ENCODE results near the gene SEMA4G. TPM values are rescaled to one million over a fixed set of nuclear protein-coding genes. Genes with fewer than 3 reads are reported as not detected.

The SEMA4G gene
- polyA plus RNA-seq, 2 of the 4 experiments (the other 2 are of a cell fraction), result 13.5 to 17.4 TPM

DNA sequence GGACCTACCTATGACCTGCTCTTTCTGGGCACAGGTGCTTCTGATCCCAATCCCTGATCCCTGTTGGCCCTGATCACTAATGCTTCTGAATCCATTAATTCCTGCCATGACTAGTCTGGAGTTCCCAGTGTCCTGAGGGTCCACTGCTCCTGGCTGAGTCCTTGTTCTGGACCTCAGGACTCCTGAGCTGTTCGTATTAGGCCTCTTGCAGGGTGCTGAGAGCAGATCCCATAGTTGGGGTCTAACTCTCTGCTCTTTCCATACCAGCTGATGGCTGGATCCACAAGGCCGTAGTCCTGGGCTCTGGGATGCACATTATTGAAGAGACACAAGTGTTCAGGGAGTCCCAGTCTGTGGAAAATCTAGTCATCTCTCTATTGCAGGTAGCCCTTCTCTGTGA is 11.0 kb downstream of the SEMA4G start:
- POLR2A ChIA-PET, result no interaction called here
- Histone ChIP-seq H3K4me3 (no peak overlapping the region), H3K4me1 (peaks cover 3% of the 10 kb centered on the region; the same call in 2 of the 3 replicates), H3K27ac (no peak overlapping the region), H3K9me3 (no peaks in the 10 kb centered on the region), H3K4me2 (no peak overlapping the region)
- CTCF ChIA-PET, result interaction anchor here (1.0 to 1.9 kb wide), 6 partner anchors 11 to 38 kb away, joined by 3 to 10 read pairs (median 6); partner anchors contain the start of gene SEMA4G
- ATAC-seq (no peak), DNase-seq (ENCODE audit: low read depth in 1 of 2, low spot score in 1 of 2) (no peak), FAIRE-seq (no peak)
- TF ChIP-seq FOXS1 (CRISPR knock-in tag; IDR thresholded peaks at IDR 0.05), result no peak
- TF ChIP-seq, protein P1, sequence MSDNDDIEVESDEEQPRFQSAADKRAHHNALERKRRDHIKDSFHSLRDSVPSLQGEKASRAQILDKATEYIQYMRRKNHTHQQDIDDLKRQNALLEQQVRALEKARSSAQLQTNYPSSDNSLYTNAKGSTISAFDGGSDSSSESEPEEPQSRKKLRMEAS (IDR thresholded peaks at IDR 0.05), result no peak
- TF ChIP-seq, protein P2, sequence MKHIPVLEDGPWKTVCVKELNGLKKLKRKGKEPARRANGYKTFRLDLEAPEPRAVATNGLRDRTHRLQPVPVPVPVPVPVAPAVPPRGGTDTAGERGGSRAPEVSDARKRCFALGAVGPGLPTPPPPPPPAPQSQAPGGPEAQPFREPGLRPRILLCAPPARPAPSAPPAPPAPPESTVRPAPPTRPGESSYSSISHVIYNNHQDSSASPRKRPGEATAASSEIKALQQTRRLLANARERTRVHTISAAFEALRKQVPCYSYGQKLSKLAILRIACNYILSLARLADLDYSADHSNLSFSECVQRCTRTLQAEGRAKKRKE (CRISPR knock-in tag; IDR thresholded peaks at IDR 0.05; ENCODE audit: low read depth), result no peak
- no peak for TF ChIP-seq RCOR1 (IDR thresholded peaks at IDR 0.05; ENCODE audit: low read depth, low read length)
- no peak for TF ChIP-seq SMC3 (IDR thresholded peaks at IDR 0.05)
- TF ChIP-seq HEYL (CRISPR knock-in tag; IDR thresholded peaks at IDR 0.05), result no peak
- TF ChIP-seq ESRRA (IDR thresholded peaks at IDR 0.05; ENCODE audit: borderline replicate concordance, low read length), result no peak
- TF ChIP-seq, protein P3, sequence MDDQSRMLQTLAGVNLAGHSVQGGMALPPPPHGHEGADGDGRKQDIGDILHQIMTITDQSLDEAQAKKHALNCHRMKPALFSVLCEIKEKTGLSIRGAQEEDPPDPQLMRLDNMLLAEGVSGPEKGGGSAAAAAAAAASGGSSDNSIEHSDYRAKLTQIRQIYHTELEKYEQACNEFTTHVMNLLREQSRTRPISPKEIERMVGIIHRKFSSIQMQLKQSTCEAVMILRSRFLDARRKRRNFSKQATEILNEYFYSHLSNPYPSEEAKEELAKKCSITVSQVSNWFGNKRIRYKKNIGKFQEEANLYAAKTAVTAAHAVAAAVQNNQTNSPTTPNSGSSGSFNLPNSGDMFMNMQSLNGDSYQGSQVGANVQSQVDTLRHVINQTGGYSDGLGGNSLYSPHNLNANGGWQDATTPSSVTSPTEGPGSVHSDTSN (IDR thresholded peaks at IDR 0.05), result no peak
- TF ChIP-seq PHF8 (IDR thresholded peaks at IDR 0.05; ENCODE audit: borderline replicate concordance, low read depth), result no peak
- TF ChIP-seq MAZ (IDR thresholded peaks at IDR 0.05; ENCODE audit: borderline replicate concordance, low read depth, low read length), result no peak
- TF ChIP-seq HOXB13 (CRISPR knock-in tag; IDR thresholded peaks at IDR 0.05; ENCODE audit: low read depth), result no peak
- TF ChIP-seq EHMT2 (IDR thresholded peaks at IDR 0.05; ENCODE audit: low read depth), result no peak
- 68% methylated on average over 2 of the region's 2 CpGs for WGBS (ENCODE audit: missing lambda C conversion rate)

- no peak for FAIRE-seq
- Histone ChIP-seq H3K27ac (no peak overlapping the region), H3K4me1 (peaks cover 7% of the 10 kb centered on the region), H3K4me2 (no peak overlapping the region), H3K9me3 (no peaks in the 10 kb centered on the region), H3K4me3 (no peak overlapping the region)
- 100% methylated on average over 7 of the region's 7 CpGs for WGBS (ENCODE audit: missing lambda C conversion rate)
- ChIA-PET CTCF (interaction anchor here (0.9 to 1.9 kb wide), 8 partner anchors 8 to 38 kb away, joined by 3 to 10 read pairs (median 4); partner anchors contain the start of gene SEMA4G), POLR2A (no interaction called here)
- TF ChIP-seq REST (IDR thresholded peaks at IDR 0.05), result no peak
- TF ChIP-seq HOXA7 (CRISPR knock-in tag; IDR thresholded peaks at IDR 0.05), result no peak
- no peak for TF ChIP-seq EHF (CRISPR knock-in tag; IDR thresholded peaks at IDR 0.05)
- no peak for TF ChIP-seq HOXB5 (CRISPR knock-in tag; IDR thresholded peaks at IDR 0.05)
- TF ChIP-seq SREBF2 (IDR thresholded peaks at IDR 0.05), result no peak
- no peak for TF ChIP-seq HEYL (CRISPR knock-in tag; IDR thresholded peaks at IDR 0.05)
- no peak for TF ChIP-seq CBX2 (IDR thresholded peaks at IDR 0.05; ENCODE audit: borderline replicate concordance, low read depth)
- no peak for TF ChIP-seq POLR2AphosphoS2 (conservative IDR thresholded peaks at IDR 0.05; ENCODE audit: low read length)
- no peak for TF ChIP-seq CBX8 (IDR thresholded peaks at IDR 0.05)
- no peak for TF ChIP-seq NPAS2 (CRISPR knock-in tag; IDR thresholded peaks at IDR 0.05; ENCODE audit: borderline replicate concordance)
- no peak for TF ChIP-seq FOSB (CRISPR knock-in tag; IDR thresholded peaks at IDR 0.05)
- TF ChIP-seq RAD21 (conservative IDR thresholded peaks at IDR 0.05 in 1 of 2, IDR thresholded peaks at IDR 0.05 in 1 of 2), result no peak
- TF ChIP-seq FOSL2 (IDR thresholded peaks at IDR 0.05), result no peak
- no peak for TF ChIP-seq FOSL2 (CRISPR knock-in tag; IDR thresholded peaks at IDR 0.05)
- TF ChIP-seq, protein P4, sequence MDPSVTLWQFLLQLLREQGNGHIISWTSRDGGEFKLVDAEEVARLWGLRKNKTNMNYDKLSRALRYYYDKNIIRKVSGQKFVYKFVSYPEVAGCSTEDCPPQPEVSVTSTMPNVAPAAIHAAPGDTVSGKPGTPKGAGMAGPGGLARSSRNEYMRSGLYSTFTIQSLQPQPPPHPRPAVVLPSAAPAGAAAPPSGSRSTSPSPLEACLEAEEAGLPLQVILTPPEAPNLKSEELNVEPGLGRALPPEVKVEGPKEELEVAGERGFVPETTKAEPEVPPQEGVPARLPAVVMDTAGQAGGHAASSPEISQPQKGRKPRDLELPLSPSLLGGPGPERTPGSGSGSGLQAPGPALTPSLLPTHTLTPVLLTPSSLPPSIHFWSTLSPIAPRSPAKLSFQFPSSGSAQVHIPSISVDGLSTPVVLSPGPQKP (IDR thresholded peaks at IDR 0.05; ENCODE audit: low read depth, low read length), result no peak
- TF ChIP-seq ZNF302 (CRISPR knock-in tag; IDR thresholded peaks at IDR 0.05), result no peak
- TF ChIP-seq, protein P5, sequence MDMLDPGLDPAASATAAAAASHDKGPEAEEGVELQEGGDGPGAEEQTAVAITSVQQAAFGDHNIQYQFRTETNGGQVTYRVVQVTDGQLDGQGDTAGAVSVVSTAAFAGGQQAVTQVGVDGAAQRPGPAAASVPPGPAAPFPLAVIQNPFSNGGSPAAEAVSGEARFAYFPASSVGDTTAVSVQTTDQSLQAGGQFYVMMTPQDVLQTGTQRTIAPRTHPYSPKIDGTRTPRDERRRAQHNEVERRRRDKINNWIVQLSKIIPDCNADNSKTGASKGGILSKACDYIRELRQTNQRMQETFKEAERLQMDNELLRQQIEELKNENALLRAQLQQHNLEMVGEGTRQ (IDR thresholded peaks at IDR 0.05), result no peak
- ATAC-seq, result no peak
- no peak for DNase-seq (ENCODE audit: low read depth in 1 of 2, low spot score in 1 of 2)
Observed at GRCh38 chr10:100980711-100981110, 11.4 kb downstream of the SEMA4G start.

Data from A549 (cell line).